ENCODE data around the gene MRPL52.

GRCh38 chr14:22780941-22781300, 48.8 kb upstream of the MRPL52 start:
- TF ChIP-seq POLR2AphosphoS5 (IDR thresholded peaks at IDR 0.05) (no peak), POLR2A (IDR thresholded peaks at IDR 0.05) (no peak)
- TF ChIP-seq, protein P1, sequence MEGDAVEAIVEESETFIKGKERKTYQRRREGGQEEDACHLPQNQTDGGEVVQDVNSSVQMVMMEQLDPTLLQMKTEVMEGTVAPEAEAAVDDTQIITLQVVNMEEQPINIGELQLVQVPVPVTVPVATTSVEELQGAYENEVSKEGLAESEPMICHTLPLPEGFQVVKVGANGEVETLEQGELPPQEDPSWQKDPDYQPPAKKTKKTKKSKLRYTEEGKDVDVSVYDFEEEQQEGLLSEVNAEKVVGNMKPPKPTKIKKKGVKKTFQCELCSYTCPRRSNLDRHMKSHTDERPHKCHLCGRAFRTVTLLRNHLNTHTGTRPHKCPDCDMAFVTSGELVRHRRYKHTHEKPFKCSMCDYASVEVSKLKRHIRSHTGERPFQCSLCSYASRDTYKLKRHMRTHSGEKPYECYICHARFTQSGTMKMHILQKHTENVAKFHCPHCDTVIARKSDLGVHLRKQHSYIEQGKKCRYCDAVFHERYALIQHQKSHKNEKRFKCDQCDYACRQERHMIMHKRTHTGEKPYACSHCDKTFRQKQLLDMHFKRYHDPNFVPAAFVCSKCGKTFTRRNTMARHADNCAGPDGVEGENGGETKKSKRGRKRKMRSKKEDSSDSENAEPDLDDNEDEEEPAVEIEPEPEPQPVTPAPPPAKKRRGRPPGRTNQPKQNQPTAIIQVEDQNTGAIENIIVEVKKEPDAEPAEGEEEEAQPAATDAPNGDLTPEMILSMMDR (IDR thresholded peaks at IDR 0.05): no peak
